H1 (cell line): ENCODE measurements around the gene SAFB2. TPM values are rescaled to one million over a fixed set of nuclear protein-coding genes. Genes with fewer than 3 reads are reported as not detected.

ENCODE experiments used
- CTCF ChIA-PET: fragments of 300-600 bp; sonication (Branson Sonifier 250); formaldehyde crosslinking; loops from one replicate; lab custom pipeline; 2021; ENCODE audit not compliant: partially characterized antibody; lab: Charles Lee
- POLR2A ChIA-PET: fragments of 300-600 bp; sonication (Branson Sonifier 250); formaldehyde crosslinking; loops from one replicate; lab custom pipeline; 2021; ENCODE audit warnings: inconsistent platforms; ENCODE audit not compliant: partially characterized antibody; lab: Charles Lee
- DNase-seq, 2 experiments: peaks; one replicate each; pipeline versions ENCODE4 v3.0.0 to v3.0.0-alpha.2; 2010 to 2022; ENCODE audit warnings: low spot score in 2 of 2, low read depth in 1 of 2, mixed read lengths in 1 of 2
- FAIRE-seq: peaks from 2 replicates; lab custom pipeline; 2011; peaks lifted over from hg19 to GRCh38; lab: Jason Lieb, UNC
- H2AFZ ChIP-seq: 2 replicates; pipeline ENCODE4 v1.8.1; 2012; ENCODE audit warnings: low read length, inconsistent platforms
- H2AK5ac ChIP-seq: 2 replicates; pipeline ENCODE4 v1.6.1; 2013; ENCODE audit warnings: low read depth, low read length
- H2BK120ac ChIP-seq: replicated peaks from 2 replicates; pipeline ENCODE3; 2013; ENCODE audit warnings: low read depth, low read length, inconsistent platforms
- H2BK12ac ChIP-seq: 2 replicates; pipeline ENCODE4 v1.6.1; 2013; ENCODE audit warnings: low read depth, low read length
- H2BK15ac ChIP-seq: 2 replicates; pipeline ENCODE4 v1.6.1; 2013; ENCODE audit warnings: low read length
- H2BK20ac ChIP-seq: 2 replicates; pipeline ENCODE4 v1.6.1; 2013; ENCODE audit warnings: low read length
- H2BK5ac ChIP-seq: 2 replicates; pipeline ENCODE4 v1.6.1; 2013; ENCODE audit warnings: low read depth, low read length
- H3K14ac ChIP-seq: 2 replicates; pipeline ENCODE4 v1.6.1; 2013; ENCODE audit warnings: inconsistent platforms; ENCODE audit not compliant: insufficient read length
- H3K18ac ChIP-seq: 2 replicates; pipeline ENCODE4 v1.6.1; 2013; ENCODE audit warnings: low read length; ENCODE audit errors: extremely low read depth
- H3K23ac ChIP-seq: 2 replicates; pipeline ENCODE4 v1.6.1; 2013; ENCODE audit warnings: inconsistent platforms; ENCODE audit not compliant: insufficient read length
- H3K23me2 ChIP-seq: 2 replicates; pipeline ENCODE4 v1.6.1; 2013; ENCODE audit warnings: low read depth, low read length
- H3K27ac ChIP-seq: 2 replicates; pipeline ENCODE4 v1.6.1; 2011; ENCODE audit warnings: low read depth, low read length, inconsistent platforms
- H3K27me3 ChIP-seq, 4 experiments: replicated peaks in 1 of 4; 1 replicate in 1 of 4; 2 replicates in 3 of 4; pipeline versions ENCODE4 v1.6.1 to v1.8.1; 2011 to 2013; ENCODE audit warnings: low read length in 3 of 4, mild to moderate bottlenecking in 3 of 4, inconsistent platforms in 2 of 4, mixed read lengths in 2 of 4, moderate library complexity in 1 of 4; ENCODE audit not compliant: control insufficient read depth in 3 of 4, insufficient read depth in 3 of 4; ENCODE audit errors: extremely low read depth in 1 of 4
- H3K36me3 ChIP-seq, 4 experiments: 2 replicates each; pipeline versions ENCODE4 v1.6.1 to v1.8.1; 2011 to 2013; ENCODE audit warnings: mild to moderate bottlenecking in 4 of 4, low read length in 3 of 4, moderate library complexity in 2 of 4, control low read depth in 1 of 4, inconsistent platforms in 1 of 4; ENCODE audit not compliant: insufficient read depth in 4 of 4, control insufficient read depth in 2 of 4
- H3K4ac ChIP-seq: replicated peaks from 2 replicates; pipeline ENCODE3; 2013; ENCODE audit warnings: low read length, low read depth, mixed read lengths, inconsistent platforms; ENCODE audit not compliant: insufficient read length
- H3K4me1 ChIP-seq, 4 experiments: replicated peaks in 1 of 4; 1 replicate in 1 of 4; 2 replicates in 3 of 4; pipeline versions ENCODE4 v1.6.1 to v1.8.1; 2011 to 2013; ENCODE audit warnings: low read length in 3 of 4, inconsistent platforms in 2 of 4, mixed read lengths in 1 of 4; ENCODE audit not compliant: insufficient read depth in 4 of 4, control insufficient read depth in 3 of 4
- H3K4me2 ChIP-seq, 2 experiments: 2 replicates each; pipeline versions ENCODE4 v1.6.1 to v1.8.1; 2011 to 2013; ENCODE audit warnings: low read depth in 2 of 2, low read length in 2 of 2, control low read depth in 1 of 2, inconsistent platforms in 1 of 2, mild to moderate bottlenecking in 1 of 2; ENCODE audit not compliant: insufficient read depth in 1 of 2
- H3K4me3 ChIP-seq, 4 experiments: fragments of 200-600, 300-600 bp in 1 of 4; sonication (generic), shearing (Covaris generic), sonication (Bioruptor Twin) in 1 of 4; 2 replicates each; pipeline versions ENCODE4 v1.5.1 to v1.8.1; 2011 to 2016; ENCODE audit warnings: low read length in 4 of 4, low read depth in 3 of 4, control low read depth in 2 of 4, inconsistent platforms in 2 of 4, mild to moderate bottlenecking in 2 of 4, mixed read lengths in 1 of 4, moderate library complexity in 1 of 4; ENCODE audit not compliant: insufficient read depth in 2 of 4; ENCODE audit errors: extremely low read depth in 1 of 4
- H3K56ac ChIP-seq: replicated peaks from 2 replicates; pipeline ENCODE3; 2013; ENCODE audit warnings: low read depth, mild to moderate bottlenecking, mixed read lengths, low read length, inconsistent platforms; ENCODE audit not compliant: insufficient read length
- H3K79me1 ChIP-seq: 2 replicates; pipeline ENCODE4 v1.6.1; 2013; ENCODE audit warnings: low read depth, low read length, control low read depth
- H3K79me2 ChIP-seq, 2 experiments: 2 replicates each; pipeline versions ENCODE4 v1.6.1 to v1.8.1; 2012 to 2013; ENCODE audit warnings: low read length in 2 of 2, mild to moderate bottlenecking in 2 of 2, inconsistent platforms in 1 of 2; ENCODE audit not compliant: insufficient read depth in 2 of 2, control insufficient read depth in 1 of 2
- H3K9ac ChIP-seq, 4 experiments: replicated peaks in 1 of 4; 1 replicate in 1 of 4; 2 replicates in 3 of 4; pipeline versions ENCODE4 v1.6.1 to v1.8.1; 2011 to 2013; ENCODE audit warnings: low read depth in 3 of 4, low read length in 3 of 4, control low read depth in 2 of 4, mild to moderate bottlenecking in 2 of 4, moderate library complexity in 2 of 4, inconsistent platforms in 1 of 4; ENCODE audit errors: extremely low read depth in 1 of 4
- H3K9me3 ChIP-seq, 2 experiments: 2 replicates each; pipeline versions ENCODE4 v1.6.1 to v1.8.1; 2012 to 2013; ENCODE audit warnings: mild to moderate bottlenecking in 2 of 2, moderate library complexity in 2 of 2, control low read depth in 1 of 2, inconsistent platforms in 1 of 2, low read depth in 1 of 2, low read length in 1 of 2, mixed read lengths in 1 of 2; ENCODE audit not compliant: insufficient read depth in 2 of 2
- H4K20me1 ChIP-seq, 2 experiments: replicated peaks in 1 of 2; 2 replicates each; pipeline versions ENCODE3 to v1.8.1; 2011 to 2013; ENCODE audit warnings: inconsistent platforms in 2 of 2, low read length in 2 of 2, mild to moderate bottlenecking in 1 of 2; ENCODE audit not compliant: insufficient read depth in 2 of 2, control insufficient read depth in 1 of 2
- H4K5ac ChIP-seq: 2 replicates; pipeline ENCODE4 v1.6.1; 2013; ENCODE audit warnings: low read length, low read depth, mixed read lengths, inconsistent platforms; ENCODE audit not compliant: insufficient read length
- H4K8ac ChIP-seq: 2 replicates; pipeline ENCODE4 v1.8.0; 2013; ENCODE audit warnings: mild to moderate bottlenecking, moderate library complexity, low read length, inconsistent platforms; ENCODE audit not compliant: insufficient read depth; ENCODE audit errors: extremely low read depth
- H4K91ac ChIP-seq: replicated peaks from 2 replicates; pipeline ENCODE3; 2013; ENCODE audit warnings: low read length, mixed read lengths, inconsistent platforms; ENCODE audit not compliant: insufficient read length
- CBX8 ChIP-seq: fragments of 300-800, 300-1000 bp; sonication (generic); IDR thresholded peaks from 2 replicates; pipeline ENCODE4 v1.7.1; 2016; ENCODE audit warnings: low read depth, low read length, borderline replicate concordance
- FOSL1 ChIP-seq: IDR thresholded peaks from 2 replicates; pipeline ENCODE4 v1.6.1; 2011; ENCODE audit warnings: mild to moderate bottlenecking, low read depth, low read length, moderate library complexity; ENCODE audit not compliant: insufficient read depth
- GABPA ChIP-seq: IDR thresholded peaks from 2 replicates; pipeline ENCODE4 v1.6.1; 2011; ENCODE audit warnings: mild to moderate bottlenecking, low read length, moderate library complexity, borderline replicate concordance; ENCODE audit not compliant: insufficient read depth
- MAFK ChIP-seq: IDR thresholded peaks from 2 replicates; pipeline ENCODE4 v1.6.1; 2012; ENCODE audit warnings: low read depth, mild to moderate bottlenecking, improper control_type of control experiment, low read length
- NANOG ChIP-seq: IDR thresholded peaks from 2 replicates; pipeline ENCODE4 v1.6.1; 2011; ENCODE audit warnings: low read length, low read depth, mild to moderate bottlenecking, inconsistent platforms; ENCODE audit not compliant: insufficient read depth, poor library complexity, severe bottlenecking
- SP4 ChIP-seq: IDR thresholded peaks from 2 replicates; pipeline ENCODE4 v1.6.1; 2012; ENCODE audit warnings: low read length, inconsistent platforms
- SUZ12 ChIP-seq: fragments of 200-600 bp; sonication (generic); IDR thresholded peaks from 2 replicates; pipeline ENCODE4 v1.6.1; 2012; ENCODE audit warnings: mild to moderate bottlenecking, inconsistent platforms, low read length, moderate library complexity, mixed read lengths
- WGBS, 2 experiments: shearing (Covaris generic) in 1 of 2; methylation state at CpG; one replicate each; pipeline versions ENCODE4 v1.1.6 to v1.1.7; 2013 to 2015; ENCODE audit warnings: low lambda C conversion rate in 2 of 2, mixed read lengths in 2 of 2, inconsistent platforms in 1 of 2, low coverage in 1 of 2, missing lambda C conversion rate in 1 of 2; ENCODE audit not compliant: insufficient replicate concordance in 2 of 2, insufficient coverage in 1 of 2, insufficient read length in 1 of 2; ENCODE audit errors: extremely low coverage in 1 of 2, missing lambda C conversion rate in 1 of 2; 5-methylcytosine and 5-hydroxymethylcytosine counted together
- polyA plus RNA-seq, 7 experiments: library from polyadenylated mRNA; depleted of rRNA in 3 of 7; stranded (reverse) in 5 of 7; unstranded in 2 of 7; fragments of >200 nt in 5 of 7; fragments of 200-250 nt in 2 of 7; gene quantifications; 1 replicate in 5 of 7; 2 replicates in 1 of 7; 4 replicates in 1 of 7; pipeline versions ENCODE4 v1.2.1 to v1.2.3, GENCODE V29; 2011 to 2013; ENCODE audit warnings: missing spikeins in 2 of 7, mixed read lengths in 2 of 7
- total RNA-seq: library from RNA; stranded (reverse); fragmentation: NEBNext Ultra II Directional; extraction: Animal tissue kit (Norgen Biotek cat#: 25700); gene quantifications from 2 replicates; pipeline ENCODE4 v1.2.1, GENCODE V29; 2021
- TF ChIP-seq, protein P1 (sequence below): IDR thresholded peaks from 2 replicates; pipeline ENCODE4 v1.6.1; 2012; ENCODE audit warnings: low read length, inconsistent platforms

SAFB2 gene
- total and polyA plus RNA-seq, 2 of the 8 experiments (the other 6 are each of a cell fraction or from before 2014, with no cell fraction given) = 14.8 to 63.8 TPM

- DNase-seq = no peak
- Histone ChIP-seq H3K79me2 (peaks cover 62 to 93% of the 10 kb centered on the region in 2 experiments), H4K20me1 (peaks cover 25 to 28% of the 10 kb centered on the region in 2 experiments), H2BK20ac (no peak overlapping the region), H3K4me2 (peak overlapping the region in 1 of 2 experiments; percentile 89; a peak in 1 of 4 replicates), H3K4me3 (no peak overlapping the region), H3K23me2 (peaks cover 11% of the 10 kb centered on the region), H3K9me3 (no peaks in the 10 kb centered on the region), H3K18ac (no peak overlapping the region), H2BK15ac (no peak overlapping the region), H2BK5ac (no peak overlapping the region), H3K4me1 (peaks cover 2 to 14% (median 6%) of the 10 kb centered on the region in 4 experiments; a peak in 4 of 7 replicates), H3K36me3 (peaks cover 13 to 56% (median 36%) of the 10 kb centered on the region in 4 experiments; a peak in 7 of 8 replicates), H2BK120ac (no peak overlapping the region), H3K56ac (no peak overlapping the region), H3K79me1 (peaks cover 18% of the 10 kb centered on the region), H2AK5ac (no peak overlapping the region)
- CTCF ChIA-PET = no interaction called here
- no peak for TF ChIP-seq FOSL1
- TF ChIP-seq SUZ12 = no peak
- TF ChIP-seq CBX8 = no peak
- no peak for TF ChIP-seq MAFK
- TF ChIP-seq, protein P1, sequence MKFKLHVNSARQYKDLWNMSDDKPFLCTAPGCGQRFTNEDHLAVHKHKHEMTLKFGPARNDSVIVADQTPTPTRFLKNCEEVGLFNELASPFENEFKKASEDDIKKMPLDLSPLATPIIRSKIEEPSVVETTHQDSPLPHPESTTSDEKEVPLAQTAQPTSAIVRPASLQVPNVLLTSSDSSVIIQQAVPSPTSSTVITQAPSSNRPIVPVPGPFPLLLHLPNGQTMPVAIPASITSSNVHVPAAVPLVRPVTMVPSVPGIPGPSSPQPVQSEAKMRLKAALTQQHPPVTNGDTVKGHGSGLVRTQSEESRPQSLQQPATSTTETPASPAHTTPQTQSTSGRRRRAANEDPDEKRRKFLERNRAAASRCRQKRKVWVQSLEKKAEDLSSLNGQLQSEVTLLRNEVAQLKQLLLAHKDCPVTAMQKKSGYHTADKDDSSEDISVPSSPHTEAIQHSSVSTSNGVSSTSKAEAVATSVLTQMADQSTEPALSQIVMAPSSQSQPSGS = no peak
- no peak for TF ChIP-seq NANOG
- TF ChIP-seq GABPA = no peak
- no peak for TF ChIP-seq SP4
- TF ChIP-seq, all 59 proteins: peak for 0
- FAIRE-seq = no peak
- no peak overlapping the region for H4K91ac ChIP-seq
- WGBS, 2 experiments = 87% methylated on average over 12 of the region's 12 CpGs; no CpG with 5 or more reads in 1 of the 2 experiments
- POLR2A ChIA-PET = interaction anchor here (1.1 to 3.4 kb wide), 4 partner anchors 10 to 65 kb away, joined by 3 to 25 read pairs (median 6); partner anchors contain the start of gene RPL36
- H2AFZ ChIP-seq = no peak overlapping the region
- H3K27ac ChIP-seq = no peak overlapping the region
- H4K5ac ChIP-seq = no peak overlapping the region
- H4K8ac ChIP-seq = peak overlapping the region; percentile 60; the same call in 1 of the 2 replicates
- peak overlapping the region in 1 of 4 experiments; percentile 22; a peak in 1 of 7 replicates for H3K9ac ChIP-seq
- no peak overlapping the region for H2BK12ac ChIP-seq
- H3K27me3 ChIP-seq = no peaks in the 10 kb centered on the region
- no peak overlapping the region for H3K4ac ChIP-seq
- H3K23ac ChIP-seq = no peak overlapping the region
- no peak overlapping the region for H3K14ac ChIP-seq
These were observed 3.1 kb upstream of the SAFB2 start for GRCh38 chr19:5625641-5626040.
